ENCODE data around the gene PTPRN2. TPM values are rescaled to one million over a fixed set of nuclear protein-coding genes. Genes with fewer than 3 reads are reported as not detected.
"Not testable (repeated sequence)": the region's sequence is repeated elsewhere in the genome, so short reads cannot be mapped to it uniquely, and the experiment has no call there.

PTPRN2 gene
- total and polyA plus RNA-seq, 4 experiments from 2014 or later, result 1.7 to 2.6 (median 1.9) TPM

DNA sequence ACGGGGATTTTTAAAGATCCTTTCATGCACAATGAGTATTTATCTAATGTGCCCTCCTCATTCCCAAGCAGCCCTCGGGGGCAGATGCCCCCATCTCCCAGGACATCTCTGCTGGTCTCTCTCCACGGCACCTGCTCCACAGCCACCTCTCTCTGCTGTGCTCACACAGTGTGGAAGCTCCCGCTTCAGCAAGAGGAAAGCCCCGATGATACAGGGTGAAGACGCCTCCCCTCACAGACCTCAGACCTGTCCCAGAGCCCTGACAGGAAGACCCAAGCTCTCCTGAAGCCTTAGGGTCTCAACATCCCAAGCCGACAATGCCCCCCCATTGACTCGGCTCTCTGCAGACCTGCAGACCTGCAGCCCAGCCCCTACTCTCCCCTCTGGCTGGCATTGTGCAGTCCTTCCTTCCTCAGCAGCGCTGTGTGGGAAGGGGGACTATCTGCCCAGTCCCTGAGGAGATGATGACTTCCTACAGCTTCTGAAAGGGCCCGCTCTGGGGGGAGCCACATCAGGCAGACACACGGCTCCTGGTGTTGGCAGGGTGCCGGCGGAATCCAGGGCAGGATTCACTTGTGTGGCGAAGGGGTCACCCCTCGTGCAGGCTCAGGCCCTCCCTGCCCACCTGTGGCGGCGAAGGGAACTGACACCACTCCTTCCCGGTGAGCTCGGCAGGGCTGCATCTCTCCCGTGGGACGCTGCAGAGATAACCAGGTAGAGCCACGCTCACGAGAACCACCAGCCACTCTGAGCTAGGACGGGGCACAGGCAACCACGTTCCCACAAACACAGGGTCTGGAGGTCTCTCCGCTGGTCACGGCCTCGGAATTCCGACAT, 61.8 kb downstream of the PTPRN2 start:
- H3K27ac Mint-ChIP-seq, result peak overlapping the region in 1 of 7 donors; percentile 72
- Histone ChIP-seq H3K9me3 (ENCODE audit: control insufficient read depth in 1 of 2, low read length in 2 of 2) (no peaks in the 10 kb centered on the region), H3K4me1 (ENCODE audit: insufficient read depth, low read length) (no peaks in the 10 kb centered on the region), H3K36me3 (ENCODE audit: insufficient read depth, low read length) (no peaks in the 10 kb centered on the region), H3K27ac (ENCODE audit: low read depth, low read length) (no peak overlapping the region), H3K27me3 (ENCODE audit: insufficient read depth, low read length) (no peaks in the 10 kb centered on the region), H3K4me3 (ENCODE audit: low read length in 2 of 2) (no peak overlapping the region)
- DNase-seq, result no peak
- POLR2A ChIA-PET (ENCODE audit: partially characterized antibody), result no interaction called here
- no peaks in the 10 kb centered on the region for H3K36me3 Mint-ChIP-seq
- no peak overlapping the region for H3K4me3 Mint-ChIP-seq
- no peaks in the 10 kb centered on the region for H3K9me3 Mint-ChIP-seq
- peaks cover 5% of the 10 kb centered on the region in 2 donors for H3K27me3 Mint-ChIP-seq
- no peaks in the 10 kb centered on the region for H3K4me1 Mint-ChIP-seq
- CTCF ChIA-PET (ENCODE audit: partially characterized antibody), result no interaction called here
- intact Hi-C loops (cut with micrococcal nuclease), result no loop called here

GRCh38 chr7:158524749-158525635, 62.6 kb downstream of the PTPRN2 start:
- H3K27ac ChIP-seq (ENCODE audit: low read depth, low read length), result no peak overlapping the region
- H3K4me1 ChIP-seq (ENCODE audit: insufficient read depth, low read length), result no peaks in the 10 kb centered on the region
- H3K27me3 ChIP-seq (ENCODE audit: insufficient read depth, low read length), result no peaks in the 10 kb centered on the region
- POLR2A ChIA-PET (ENCODE audit: partially characterized antibody), result no interaction called here
- Mint-ChIP-seq H3K9me3 (no peaks in the 10 kb centered on the region), H3K27ac (no peak overlapping the region), H3K36me3 (no peaks in the 10 kb centered on the region), H3K27me3 (peaks cover 0 to 5% of the 10 kb centered on the region in 2 donors), H3K4me3 (no peak overlapping the region), H3K4me1 (peaks cover 0 to 1% (median 0%) of the 10 kb centered on the region in 4 donors)
- intact Hi-C loops (cut with micrococcal nuclease), result no loop called here
- no peaks in the 10 kb centered on the region for H3K36me3 ChIP-seq (ENCODE audit: insufficient read depth, low read length)
- H3K4me3 ChIP-seq (ENCODE audit: low read length in 2 of 2), result no peak overlapping the region
- no peaks in the 10 kb centered on the region for H3K9me3 ChIP-seq (ENCODE audit: control insufficient read depth in 1 of 2, low read length in 2 of 2)
- no peak for DNase-seq
- CTCF ChIA-PET (ENCODE audit: partially characterized antibody), result no interaction called here

DNA sequence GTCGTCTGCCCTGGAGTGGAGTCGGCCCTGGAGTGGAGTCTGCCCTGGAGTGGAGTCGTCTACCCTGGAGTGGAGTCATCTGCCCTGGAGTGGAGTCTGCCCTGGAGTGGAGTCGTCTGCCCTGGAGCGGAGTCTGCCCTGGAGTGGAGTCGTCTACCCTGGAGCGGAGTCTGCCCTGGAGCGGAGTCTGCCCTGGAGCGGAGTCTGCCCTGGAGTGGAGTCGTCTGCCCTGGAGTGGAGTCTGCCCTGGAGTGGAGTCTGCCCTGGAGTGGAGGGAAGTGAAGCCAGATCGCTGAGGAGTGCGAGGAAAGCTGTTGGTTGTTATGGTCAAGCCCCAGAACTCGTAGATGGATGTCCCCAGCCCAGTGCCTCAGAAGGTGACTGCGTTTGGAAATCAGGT, 63.3 kb downstream of the PTPRN2 start:
- H3K4me3 Mint-ChIP-seq; H3K27ac Mint-ChIP-seq; H3K27ac ChIP-seq (ENCODE audit: low read depth, low read length); H3K27me3 ChIP-seq (ENCODE audit: insufficient read depth, low read length); intact Hi-C loops (cut with micrococcal nuclease); DNase-seq; H3K9me3 ChIP-seq (ENCODE audit: control insufficient read depth in 1 of 2, low read length in 2 of 2); H3K36me3 Mint-ChIP-seq; H3K36me3 ChIP-seq (ENCODE audit: insufficient read depth, low read length); CTCF ChIA-PET (ENCODE audit: partially characterized antibody); H3K27me3 Mint-ChIP-seq; H3K9me3 Mint-ChIP-seq; H3K4me3 ChIP-seq (ENCODE audit: low read length in 2 of 2); POLR2A ChIA-PET (ENCODE audit: partially characterized antibody); H3K4me1 ChIP-seq (ENCODE audit: insufficient read depth, low read length); H3K4me1 Mint-ChIP-seq: not testable (repeated sequence)

DNA sequence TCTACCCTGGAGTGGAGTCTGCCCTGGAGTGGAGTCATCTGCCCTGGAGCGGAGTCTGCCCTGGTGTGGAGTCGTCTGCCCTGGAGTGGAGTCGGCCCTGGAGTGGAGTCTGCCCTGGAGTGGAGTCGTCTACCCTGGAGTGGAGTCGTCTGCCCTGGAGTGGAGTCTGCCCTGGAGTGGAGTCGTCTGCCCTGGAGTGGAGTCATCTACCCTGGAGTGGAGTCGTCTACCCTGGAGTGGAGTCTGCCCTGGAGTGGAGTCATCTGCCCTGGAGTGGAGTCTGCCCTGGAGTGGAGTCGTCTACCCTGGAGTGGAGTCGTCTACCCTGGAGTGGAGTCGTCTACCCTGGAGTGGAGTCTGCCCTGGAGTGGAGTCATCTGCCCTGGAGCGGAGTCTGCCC, 63.7 kb downstream of the PTPRN2 start:
- H3K9me3 Mint-ChIP-seq; intact Hi-C loops (cut with micrococcal nuclease); H3K36me3 Mint-ChIP-seq; DNase-seq; H3K27me3 ChIP-seq (ENCODE audit: insufficient read depth, low read length); POLR2A ChIA-PET (ENCODE audit: partially characterized antibody); H3K4me3 ChIP-seq (ENCODE audit: low read length in 2 of 2); CTCF ChIA-PET (ENCODE audit: partially characterized antibody); H3K4me1 Mint-ChIP-seq; H3K9me3 ChIP-seq (ENCODE audit: control insufficient read depth in 1 of 2, low read length in 2 of 2); H3K27me3 Mint-ChIP-seq; H3K27ac Mint-ChIP-seq; H3K4me1 ChIP-seq (ENCODE audit: insufficient read depth, low read length); H3K4me3 Mint-ChIP-seq; H3K36me3 ChIP-seq (ENCODE audit: insufficient read depth, low read length); H3K27ac ChIP-seq (ENCODE audit: low read depth, low read length): not testable (repeated sequence)

DNA sequence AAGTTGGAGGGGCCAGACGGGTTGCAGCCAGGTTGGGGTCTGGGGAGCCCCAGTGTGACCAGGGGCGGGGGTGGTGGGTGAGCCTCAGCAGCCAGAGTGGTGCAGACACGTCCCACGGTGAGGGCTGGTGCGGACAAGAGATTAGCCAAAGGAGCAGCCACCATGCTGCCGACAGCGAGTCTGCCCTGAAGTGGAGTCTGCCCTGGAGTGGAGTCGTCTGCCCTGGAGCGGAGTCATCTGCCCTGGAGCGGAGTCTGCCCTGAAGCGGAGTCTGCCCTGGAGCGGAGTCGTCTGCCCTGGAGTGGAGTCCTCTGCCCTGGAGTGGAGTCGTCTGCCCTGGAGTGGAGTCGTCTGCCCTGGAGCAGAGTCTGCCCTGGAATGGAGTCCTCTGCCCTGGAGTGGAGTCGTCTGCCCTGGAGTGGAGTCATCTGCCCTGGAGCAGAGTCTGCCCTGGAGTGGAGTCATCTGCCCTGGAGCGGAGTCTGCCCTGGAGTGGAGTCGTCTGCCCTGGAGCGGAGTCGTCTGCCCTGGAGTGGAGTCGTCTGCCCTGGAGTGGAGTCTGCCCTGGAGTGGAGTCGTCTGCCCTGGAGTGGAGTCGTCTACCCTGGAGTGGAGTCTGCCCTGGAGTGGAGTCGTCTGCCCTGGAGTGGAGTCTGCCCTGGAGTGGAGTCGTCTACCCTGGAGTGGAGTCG, 64.3 kb downstream of the PTPRN2 start:
- intact Hi-C loops (cut with micrococcal nuclease); DNase-seq; H3K4me1 Mint-ChIP-seq; H3K27me3 Mint-ChIP-seq; H3K36me3 ChIP-seq (ENCODE audit: insufficient read depth, low read length); H3K9me3 ChIP-seq (ENCODE audit: control insufficient read depth in 1 of 2, low read length in 2 of 2); H3K4me3 ChIP-seq (ENCODE audit: low read length in 2 of 2); H3K36me3 Mint-ChIP-seq; H3K4me3 Mint-ChIP-seq; H3K27me3 ChIP-seq (ENCODE audit: insufficient read depth, low read length); H3K9me3 Mint-ChIP-seq; POLR2A ChIA-PET (ENCODE audit: partially characterized antibody); H3K27ac ChIP-seq (ENCODE audit: low read depth, low read length); H3K27ac Mint-ChIP-seq; CTCF ChIA-PET (ENCODE audit: partially characterized antibody); H3K4me1 ChIP-seq (ENCODE audit: insufficient read depth, low read length): not testable (repeated sequence)

DNA sequence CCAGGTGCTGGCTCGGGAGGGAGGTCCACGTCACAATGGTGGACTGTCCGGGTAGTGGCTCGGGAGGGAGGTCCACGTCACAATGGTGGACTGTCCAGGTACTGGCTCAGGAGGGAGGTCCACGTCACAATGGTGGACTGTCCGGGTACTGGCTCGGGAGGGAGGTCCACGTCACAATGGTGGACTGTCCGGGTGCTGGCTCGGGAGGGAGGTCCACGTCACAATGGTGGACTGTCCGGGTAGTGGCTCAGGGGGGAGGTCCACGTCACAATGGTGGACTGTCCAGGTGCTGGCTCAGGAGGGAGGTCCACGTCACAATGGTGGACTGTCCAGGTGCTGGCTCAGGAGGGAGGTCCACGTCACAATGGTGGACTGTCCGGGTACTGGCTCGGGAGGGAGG, 65.8 kb downstream of the PTPRN2 start:
- H3K9me3 ChIP-seq (ENCODE audit: control insufficient read depth in 1 of 2, low read length in 2 of 2); H3K36me3 ChIP-seq (ENCODE audit: insufficient read depth, low read length); H3K27me3 ChIP-seq (ENCODE audit: insufficient read depth, low read length); H3K27ac ChIP-seq (ENCODE audit: low read depth, low read length); intact Hi-C loops (cut with micrococcal nuclease); H3K27ac Mint-ChIP-seq; H3K4me3 ChIP-seq (ENCODE audit: low read length in 2 of 2); POLR2A ChIA-PET (ENCODE audit: partially characterized antibody); H3K9me3 Mint-ChIP-seq; H3K36me3 Mint-ChIP-seq; H3K4me1 ChIP-seq (ENCODE audit: insufficient read depth, low read length); CTCF ChIA-PET (ENCODE audit: partially characterized antibody); DNase-seq; H3K4me3 Mint-ChIP-seq; H3K4me1 Mint-ChIP-seq: not testable (repeated sequence)
- H3K27me3 Mint-ChIP-seq, result peaks cover 1 to 13% of the 10 kb centered on the region in 2 donors

DNA sequence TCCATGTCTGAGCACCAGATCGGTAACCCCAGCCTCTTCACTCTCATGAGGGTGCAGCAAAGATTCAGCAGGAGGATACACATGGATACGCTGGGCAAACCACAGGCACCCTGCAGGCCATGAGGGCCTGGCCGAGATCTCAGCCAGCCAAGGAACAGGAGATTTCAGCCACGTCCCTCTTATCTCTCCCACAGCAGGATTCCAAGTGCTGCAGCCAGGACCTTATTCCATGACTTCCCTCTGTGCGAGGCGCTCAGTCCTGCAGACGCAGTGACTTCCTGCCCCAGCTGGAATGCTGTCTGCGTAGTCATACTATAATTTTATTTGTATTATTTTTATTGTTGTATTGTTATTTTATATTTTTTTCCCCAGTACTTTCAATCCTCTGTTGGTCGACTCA, 66.8 kb downstream of the PTPRN2 start:
- Mint-ChIP-seq H3K9me3 (peaks cover 0 to 1% (median 0%) of the 10 kb centered on the region in 8 donors), H3K27me3 (peaks cover 0 to 18% of the 10 kb centered on the region in 2 donors), H3K36me3 (no peaks in the 10 kb centered on the region), H3K4me3 (no peak overlapping the region), H3K27ac (no peak overlapping the region), H3K4me1 (peaks cover 0 to 1% (median 0%) of the 10 kb centered on the region in 4 donors)
- Histone ChIP-seq H3K4me3 (ENCODE audit: low read length in 2 of 2) (no peak overlapping the region), H3K27ac (ENCODE audit: low read depth, low read length) (no peak overlapping the region), H3K9me3 (ENCODE audit: control insufficient read depth in 1 of 2, low read length in 2 of 2) (no peaks in the 10 kb centered on the region), H3K27me3 (ENCODE audit: insufficient read depth, low read length) (no peaks in the 10 kb centered on the region), H3K36me3 (ENCODE audit: insufficient read depth, low read length) (no peaks in the 10 kb centered on the region), H3K4me1 (ENCODE audit: insufficient read depth, low read length) (no peaks in the 10 kb centered on the region)
- intact Hi-C loops (cut with micrococcal nuclease), result no loop called here
- POLR2A ChIA-PET (ENCODE audit: partially characterized antibody), result no interaction called here
- no peak for DNase-seq
- CTCF ChIA-PET (ENCODE audit: partially characterized antibody), result no interaction called here

Data from CD4-positive, alpha-beta memory T cell (primary cell).